ENCODE data around the gene FAAP20. TPM values are rescaled to one million over a fixed set of nuclear protein-coding genes. Genes with fewer than 3 reads are reported as not detected.

Gene FAAP20
- total RNA-seq, 2 donors from 2014 or later: 43.4 to 61.8 TPM

GRCh38 chr1:2210084-2210653 is 15.6 kb upstream of the FAAP20 start:
- no peak for ATAC-seq
- no peaks in the 10 kb centered on the region for H3K9me3 Mint-ChIP-seq
- no peak overlapping the region for H3K4me3 Mint-ChIP-seq
- no peaks in the 10 kb centered on the region for H3K36me3 Mint-ChIP-seq
- H3K27ac Mint-ChIP-seq: no peak overlapping the region
- no peaks in the 10 kb centered on the region for H3K4me1 Mint-ChIP-seq (ENCODE audit: low read depth in 2 of 2)
- DNase-seq (ENCODE audit: low spot score): no peak
- H3K27me3 Mint-ChIP-seq: no peaks in the 10 kb centered on the region

GRCh38 chr1:2209400-2210083 is 15.0 kb upstream of the FAAP20 start:
- no peak for DNase-seq (ENCODE audit: low spot score)
- H3K4me3 Mint-ChIP-seq: no peak overlapping the region
- ATAC-seq: no peak
- H3K36me3 Mint-ChIP-seq: no peaks in the 10 kb centered on the region
- H3K4me1 Mint-ChIP-seq (ENCODE audit: low read depth in 2 of 2): no peaks in the 10 kb centered on the region
- no peak overlapping the region for H3K27ac Mint-ChIP-seq
- no peaks in the 10 kb centered on the region for H3K27me3 Mint-ChIP-seq
- no peaks in the 10 kb centered on the region for H3K9me3 Mint-ChIP-seq

GRCh38 chr1:2208309-2209239 is 14.0 kb upstream of the FAAP20 start:
- Mint-ChIP-seq H3K27me3 (no peaks in the 10 kb centered on the region), H3K4me3 (no peak overlapping the region), H3K4me1 (ENCODE audit: low read depth in 2 of 2) (no peaks in the 10 kb centered on the region), H3K27ac (no peak overlapping the region), H3K9me3 (no peaks in the 10 kb centered on the region), H3K36me3 (no peaks in the 10 kb centered on the region)
- DNase-seq (ENCODE audit: low spot score): no peak
- ATAC-seq: no peak

- no peaks in the 10 kb centered on the region for H3K9me3 Mint-ChIP-seq
- no peak overlapping the region for H3K27ac Mint-ChIP-seq
- H3K4me1 Mint-ChIP-seq (ENCODE audit: low read depth in 2 of 2): no peaks in the 10 kb centered on the region
- no peaks in the 10 kb centered on the region for H3K36me3 Mint-ChIP-seq
- ATAC-seq (no peak), DNase-seq (ENCODE audit: low spot score) (no peak)
- no peak overlapping the region for H3K4me3 Mint-ChIP-seq
- H3K27me3 Mint-ChIP-seq: no peaks in the 10 kb centered on the region
These were observed 12.4 kb upstream of the FAAP20 start for GRCh38 chr1:2206813-2207487.

GRCh38 chr1:2205191-2205952 is 10.8 kb upstream of the FAAP20 start:
- no peaks in the 10 kb centered on the region for H3K4me1 Mint-ChIP-seq (ENCODE audit: low read depth in 2 of 2)
- peak overlapping the region; percentile 52 for H3K4me3 Mint-ChIP-seq
- H3K36me3 Mint-ChIP-seq: no peaks in the 10 kb centered on the region
- no peaks in the 10 kb centered on the region for H3K9me3 Mint-ChIP-seq
- H3K27ac Mint-ChIP-seq: no peak overlapping the region
- DNase-seq (ENCODE audit: low spot score) (peak; percentile 95), ATAC-seq (peak; percentile 94 to 95)
- no peaks in the 10 kb centered on the region for H3K27me3 Mint-ChIP-seq

GRCh38 chr1:2204415-2205190 is 10.0 kb upstream of the FAAP20 start:
- Mint-ChIP-seq H3K36me3 (no peaks in the 10 kb centered on the region), H3K4me3 (no peak overlapping the region), H3K27me3 (no peaks in the 10 kb centered on the region), H3K27ac (no peak overlapping the region), H3K4me1 (ENCODE audit: low read depth in 2 of 2) (peaks cover 3 to 4% of the 10 kb centered on the region in 2 donors), H3K9me3 (no peaks in the 10 kb centered on the region)
- no peak for DNase-seq (ENCODE audit: low spot score)
- peak; percentile 54 to 72 for ATAC-seq

- Mint-ChIP-seq H3K9me3 (no peaks in the 10 kb centered on the region), H3K36me3 (no peaks in the 10 kb centered on the region), H3K27ac (no peak overlapping the region), H3K4me3 (no peak overlapping the region), H3K27me3 (no peaks in the 10 kb centered on the region), H3K4me1 (ENCODE audit: low read depth in 2 of 2) (peaks cover 7 to 11% of the 10 kb centered on the region in 2 donors)
- DNase-seq (ENCODE audit: low spot score) (no peak), ATAC-seq (no peak)
These were observed 9.3 kb upstream of the FAAP20 start for GRCh38 chr1:2203671-2204414.

GRCh38 chr1:2202843-2203601 is 8.4 kb upstream of the FAAP20 start:
- no peak overlapping the region for H3K27ac Mint-ChIP-seq

GRCh38 chr1:2202008-2202575 is 7.5 kb upstream of the FAAP20 start:
- Mint-ChIP-seq H3K9me3 (no peaks in the 10 kb centered on the region), H3K27ac (no peak overlapping the region), H3K4me1 (ENCODE audit: low read depth in 2 of 2) (peaks cover 7 to 14% of the 10 kb centered on the region in 2 donors), H3K36me3 (no peaks in the 10 kb centered on the region), H3K4me3 (no peak overlapping the region), H3K27me3 (no peaks in the 10 kb centered on the region)
- DNase-seq (ENCODE audit: low spot score) (no peak), ATAC-seq (no peak)

More at GRCh38 chr1:2202843-2203601, 8.4 kb upstream of the FAAP20 start:
- DNase-seq (ENCODE audit: low spot score): no peak
- Mint-ChIP-seq H3K4me1 (ENCODE audit: low read depth in 2 of 2) (peaks cover 7 to 14% of the 10 kb centered on the region in 2 donors), H3K36me3 (no peaks in the 10 kb centered on the region), H3K27me3 (no peaks in the 10 kb centered on the region), H3K9me3 (no peaks in the 10 kb centered on the region), H3K4me3 (no peak overlapping the region)
- no peak for ATAC-seq

GRCh38 chr1:2201062-2201461 is 6.5 kb upstream of the FAAP20 start:
- Mint-ChIP-seq H3K27ac (no peak overlapping the region), H3K9me3 (no peaks in the 10 kb centered on the region), H3K36me3 (no peaks in the 10 kb centered on the region), H3K4me3 (no peak overlapping the region), H3K4me1 (ENCODE audit: low read depth in 2 of 2) (peaks cover 7 to 14% of the 10 kb centered on the region in 2 donors), H3K27me3 (no peaks in the 10 kb centered on the region)
- no peak for DNase-seq (ENCODE audit: low spot score)
- ATAC-seq: no peak

GRCh38 chr1:2200308-2200943 is 5.9 kb upstream of the FAAP20 start:
- ATAC-seq: no peak
- H3K36me3 Mint-ChIP-seq: no peaks in the 10 kb centered on the region
- peak overlapping the region in 1 of 2 donors; percentile 78 for H3K27ac Mint-ChIP-seq
- H3K27me3 Mint-ChIP-seq: no peaks in the 10 kb centered on the region
- DNase-seq (ENCODE audit: low spot score): no peak
- no peaks in the 10 kb centered on the region for H3K9me3 Mint-ChIP-seq
- no peak overlapping the region for H3K4me3 Mint-ChIP-seq
- H3K4me1 Mint-ChIP-seq (ENCODE audit: low read depth in 2 of 2): peaks cover 7 to 14% of the 10 kb centered on the region in 2 donors

Data from natural killer cell treated with Interleukin-12 subunit alpha and Interleukin-12 subunit beta and Interleukin-15 and Interleukin-18, amount 100 ng/mL, for 72 hours (primary cell).